COLO829 (cell line): Measurements from ENCODE around the gene TMEM95.
"Not testable (repeated sequence)": the region's sequence is repeated elsewhere in the genome, so short reads cannot be mapped to it uniquely, and the experiment has no call there.

Experiments used
- DNase-seq: peaks from one replicate; pipeline ENCODE4 v3.0.0; 2012; ENCODE audit warnings: low spot score

The TMEM95 gene

GRCh38 chr17:7346761-7347614 lies 8.0 kb upstream of the TMEM95 start:
- DNase-seq, result no peak

GRCh38 chr17:7347630-7348477 lies 7.1 kb upstream of the TMEM95 start:
- DNase-seq, result no peak

GRCh38 chr17:7348478-7349242 lies 6.3 kb upstream of the TMEM95 start:
- no peak for DNase-seq

- DNase-seq, result peak; percentile 92
These were observed 3.1 kb upstream of the TMEM95 start, which contains the start of gene KCTD11 for GRCh38 chr17:7351665-7352502. Gene KCTD11 (plus strand): TSS chr17:7352162.

GRCh38 chr17:7352503-7352889 lies 2.5 kb upstream of the TMEM95 start:
- no peak for DNase-seq

- DNase-seq, result no peak
These were observed 1.9 kb upstream of the TMEM95 start for GRCh38 chr17:7352910-7353635.

GRCh38 chr17:7354262-7354843 lies 603 bp upstream of the TMEM95 start:
- no peak for DNase-seq

- no peak for DNase-seq
These were observed 617 bp downstream of the TMEM95 start for GRCh38 chr17:7355573-7355972.

- DNase-seq, result peak; percentile 36
These were observed 1.2 kb downstream of the TMEM95 start for GRCh38 chr17:7356072-7356549.

GRCh38 chr17:7356756-7357155 lies 1.8 kb downstream of the TMEM95 start:
- DNase-seq, result no peak

GRCh38 chr17:7357381-7357780 lies 2.4 kb downstream of the TMEM95 start:
- no peak for DNase-seq

GRCh38 chr17:7361906-7362305 lies 7.0 kb downstream of the TMEM95 start:
- DNase-seq, result no peak

GRCh38 chr17:7363311-7363710 lies 8.4 kb downstream of the TMEM95 start:
- DNase-seq, result no peak

- not testable (repeated sequence) for DNase-seq
These were observed 11.0 kb downstream of the TMEM95 start for GRCh38 chr17:7365963-7366362.

- no peak for DNase-seq
These were observed 12.1 kb downstream of the TMEM95 start for GRCh38 chr17:7367083-7367482.

GRCh38 chr17:7367918-7368598 lies 13.1 kb downstream of the TMEM95 start:
- no peak for DNase-seq

GRCh38 chr17:7368599-7368994 lies 13.6 kb downstream of the TMEM95 start:
- DNase-seq, result not testable (repeated sequence)

- DNase-seq, result no peak
These were observed 14.9 kb downstream of the TMEM95 start for GRCh38 chr17:7369825-7370224.

GRCh38 chr17:7370853-7371252 lies 15.9 kb downstream of the TMEM95 start:
- DNase-seq, result no peak

GRCh38 chr17:7374353-7374752 lies 19.4 kb downstream of the TMEM95 start:
- DNase-seq, result no peak
